Measurements from ENCODE around the gene NELL2. TPM values are rescaled to one million over a fixed set of nuclear protein-coding genes. Genes with fewer than 3 reads are reported as not detected.

NELL2 gene
- total and polyA plus RNA-seq, 10 of the 15 experiments (the other 5 are each of a cell fraction or from before 2014, with no cell fraction given) = 0.27 to 2.3 (median 0.76) TPM

GRCh38 chr12:44817687-44818086 is 58.4 kb downstream of the NELL2 start:
- no peaks in the 10 kb centered on the region for H3K36me3 ChIP-seq (ENCODE audit: control insufficient read depth in 2 of 2, insufficient read depth in 2 of 2, low read length in 1 of 2)
- H3K79me2 ChIP-seq (ENCODE audit: control insufficient read depth, insufficient read depth, low read length) = no peaks in the 10 kb centered on the region
- intact Hi-C loops (cut with micrococcal nuclease; ENCODE audit: unreplicated experiment) (loop anchor here (5.0 kb wide), 1 partner anchor 110 kb away; no protein-coding TSS in a partner anchor), in situ Hi-C loops (cut with MboI) (no loop called here)
- no peak overlapping the region for H3K4me3 ChIP-seq
- CTCF ChIA-PET = no interaction called here
- no peaks in the 10 kb centered on the region for H3K4me1 ChIP-seq (ENCODE audit: control insufficient read depth, insufficient read depth, low read length)
- SMC1A ChIA-PET (ENCODE audit: uncharacterized antibody, unreplicated experiment) = no interaction called here
- no peak overlapping the region for H3K9ac ChIP-seq (ENCODE audit: control insufficient read depth, insufficient read depth, low read length)
- H3K9me3 ChIP-seq (replicated peaks; ENCODE audit: control insufficient read depth, insufficient read depth, low read length) = no peaks in the 10 kb centered on the region
- TF ChIP-seq BMI1 (IDR thresholded peaks at IDR 0.05; ENCODE audit: borderline replicate concordance) = no peak
- no peak for TF ChIP-seq EZH2 (IDR thresholded peaks at IDR 0.05; ENCODE audit: borderline replicate concordance, control insufficient read depth, low read depth, low read length)
- TF ChIP-seq RCOR1 (conservative IDR thresholded peaks at IDR 0.05; ENCODE audit: low read depth, low read length) = no peak
- no peak for TF ChIP-seq POLR2AphosphoS2 (IDR thresholded peaks at IDR 0.05; ENCODE audit: low read depth, low read length)
- TF ChIP-seq HDAC6 (IDR thresholded peaks at IDR 0.05; ENCODE audit: unreplicated experiment) = no peak
- 0 out of 2 replicates have a peak, but pooled peaks have one; percentile 16 for TF ChIP-seq RAD51 (IDR thresholded peaks at IDR 0.05)
- peak; percentile 17; the same call in 1 of the 2 replicates for TF ChIP-seq SPI1 (IDR thresholded peaks at IDR 0.05; ENCODE audit: borderline replicate concordance, insufficient read depth, low read depth, low read length)
- no peak for TF ChIP-seq RELA (IDR thresholded peaks at IDR 0.05; ENCODE audit: borderline replicate concordance, partially characterized antibody)
- no peak for TF ChIP-seq CREM (IDR thresholded peaks at IDR 0.05; ENCODE audit: low read depth)
- ATAC-seq (peak; percentile 42; the same call in 1 of the 3 replicates), DNase-seq (ENCODE audit: low read depth, low spot score) (no peak), FAIRE-seq (no peak)
- POLR2A ChIA-PET = no interaction called here
- H2AFZ ChIP-seq (ENCODE audit: control insufficient read depth, low read depth, low read length) = no peak overlapping the region
- no peaks in the 10 kb centered on the region for H3K27me3 ChIP-seq (replicated peaks in 1 of 2; ENCODE audit: control insufficient read depth in 2 of 2, insufficient read depth in 2 of 2, low read length in 1 of 2)
- H3K4me2 ChIP-seq (ENCODE audit: control insufficient read depth, insufficient read depth) = no peak overlapping the region
- 33% methylated on average over 3 of the region's 3 CpGs for WGBS (ENCODE audit: insufficient coverage, insufficient replicate concordance, low lambda C conversion rate, missing lambda C conversion rate)
- RAD21 ChIA-PET (ENCODE audit: unreplicated experiment) = no interaction called here
- H4K20me1 ChIP-seq (ENCODE audit: control insufficient read depth, insufficient read depth) = no peaks in the 10 kb centered on the region
- no TSS peak for BruUV-seq (replicated peaks)
- no peak overlapping the region for H3K27ac ChIP-seq (ENCODE audit: control insufficient read depth, insufficient read depth)
